K562 (cell line): ENCODE measurements around the gene HSFX3. TPM values are rescaled to one million over a fixed set of nuclear protein-coding genes. Genes with fewer than 3 reads are reported as not detected.

Source experiments
- CBFA2T2 ChIP-seq: fragments of 450-650 bp; conservative IDR thresholded peaks from 2 replicates; pipeline ENCODE4 v1.6.1; 2017; ENCODE audit warnings: mild to moderate bottlenecking
- KAT7 ChIP-seq: sonication (generic); formaldehyde crosslinking; IDR thresholded peaks from 2 replicates; pipeline ENCODE4 v1.8.0; 2022; ENCODE audit warnings: missing genetic modification reagents, mild to moderate bottlenecking, borderline replicate concordance
- TFE3 ChIP-seq: fragments of 450-650 bp; formaldehyde crosslinking; IDR thresholded peaks from 2 replicates; pipeline ENCODE4 v1.4.0; 2020; ENCODE audit warnings: mild to moderate bottlenecking, mixed read lengths
- UBTF ChIP-seq, 2 experiments: IDR thresholded peaks; 2 replicates each; pipeline ENCODE4 v1.6.1; 2012; ENCODE audit warnings: improper control_type of control experiment in 2 of 2, low read depth in 2 of 2, low read length in 2 of 2, borderline replicate concordance in 1 of 2
- USF2 ChIP-seq: sonication (generic); formaldehyde crosslinking; IDR thresholded peaks from 2 replicates; pipeline ENCODE4 v1.5.0; 2020; ENCODE audit warnings: missing genetic modification reagents
- ZNF24 ChIP-seq: fragments of 450-650 bp; IDR thresholded peaks from 2 replicates; pipeline ENCODE4 v1.6.1; 2016
- polyA plus RNA-seq, 8 experiments: library from polyadenylated mRNA; depleted of rRNA in 4 of 8; stranded (reverse) in 5 of 8; unstranded in 3 of 8; fragments of >200 nt; fragmentation: Nextera tagmentation in 2 of 8; fragmentation: Illumina TruSeq in 1 of 8; extraction: Ambion mirVana in 2 of 8; extraction: Trizol in 1 of 8; gene quantifications; 2 replicates each; pipeline versions ENCODE4 v1.2.1 to v1.2.3, GENCODE V29; 2011 to 2014; ENCODE audit warnings: inconsistent platforms in 1 of 8, missing spikeins in 1 of 8
- total RNA-seq, 7 experiments: library from RNA; depleted of rRNA in 6 of 7; stranded (reverse); fragments of >200 nt in 6 of 7; fragmentation: Illumina TruSeq in 2 of 7; extraction: Trizol in 2 of 7; gene quantifications; 2 replicates each; pipeline versions ENCODE4 v1.2.1 to v1.2.3, GENCODE V29; 2011 to 2021; ENCODE audit warnings: low replicate concordance in 1 of 7

HSFX3 gene
- total and polyA plus RNA-seq, 9 of the 15 experiments (the other 6 are each of a cell fraction or from before 2014, with no cell fraction given) = 0.08 to 0.10 TPM; not detected in 7

- no peak for TF ChIP-seq UBTF (IDR thresholded peaks at IDR 0.05; ENCODE audit: borderline replicate concordance in 1 of 2, low read depth in 2 of 2, low read length in 2 of 2)
- peak; percentile 48 for TF ChIP-seq CBFA2T2
- peak; percentile 34; the same call in 1 of the 2 replicates for TF ChIP-seq USF2 (CRISPR knock-in tag)
- peak; percentile 95 for TF ChIP-seq TFE3 (CRISPR knock-in tag)
- TF ChIP-seq ZNF24 = no peak
- no peak for TF ChIP-seq KAT7
Observed at GRCh38 chrX:149517308-149517707, 32.4 kb downstream of the HSFX3 start (continued).
